ENCODE results near the gene SKOR2.
"Not testable (repeated sequence)": the region's sequence is repeated elsewhere in the genome, so short reads cannot be mapped to it uniquely, and the experiment has no call there.

The SKOR2 gene

GRCh38 chr18:47254341-47254939 is 3.0 kb upstream of the SKOR2 start:
- peak in 1 of 2 donors; percentile 18 for DNase-seq (ENCODE audit: low read depth in 2 of 2)

DNA sequence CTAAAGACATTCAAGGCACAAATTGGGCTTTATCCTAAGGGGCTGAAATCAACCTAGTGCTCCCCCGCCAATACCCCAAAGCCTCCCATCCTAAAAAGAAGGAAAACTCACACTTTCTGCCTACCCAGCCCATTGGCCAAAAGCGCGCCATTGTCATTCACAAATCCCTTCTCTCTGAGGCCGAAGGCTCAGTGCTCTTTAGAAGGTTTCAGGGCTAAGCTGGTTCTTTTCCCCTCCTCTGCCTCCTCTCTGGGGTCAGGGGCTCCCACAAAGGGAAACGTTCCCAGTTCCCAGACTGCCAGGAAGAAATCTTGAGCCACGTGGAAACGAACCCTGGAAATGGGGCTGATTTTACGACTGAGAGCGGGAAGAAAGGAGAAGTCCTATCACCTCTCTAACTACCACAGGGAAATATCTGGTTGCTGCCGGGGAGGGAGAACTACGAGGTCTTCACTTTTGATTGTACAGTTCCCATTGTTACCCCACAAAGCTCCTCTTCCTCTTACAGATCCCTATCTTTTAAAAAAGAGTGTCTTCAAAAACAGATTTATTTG is 1.7 kb upstream of the SKOR2 start:
- no peak for DNase-seq (ENCODE audit: low read depth in 2 of 2)

DNA sequence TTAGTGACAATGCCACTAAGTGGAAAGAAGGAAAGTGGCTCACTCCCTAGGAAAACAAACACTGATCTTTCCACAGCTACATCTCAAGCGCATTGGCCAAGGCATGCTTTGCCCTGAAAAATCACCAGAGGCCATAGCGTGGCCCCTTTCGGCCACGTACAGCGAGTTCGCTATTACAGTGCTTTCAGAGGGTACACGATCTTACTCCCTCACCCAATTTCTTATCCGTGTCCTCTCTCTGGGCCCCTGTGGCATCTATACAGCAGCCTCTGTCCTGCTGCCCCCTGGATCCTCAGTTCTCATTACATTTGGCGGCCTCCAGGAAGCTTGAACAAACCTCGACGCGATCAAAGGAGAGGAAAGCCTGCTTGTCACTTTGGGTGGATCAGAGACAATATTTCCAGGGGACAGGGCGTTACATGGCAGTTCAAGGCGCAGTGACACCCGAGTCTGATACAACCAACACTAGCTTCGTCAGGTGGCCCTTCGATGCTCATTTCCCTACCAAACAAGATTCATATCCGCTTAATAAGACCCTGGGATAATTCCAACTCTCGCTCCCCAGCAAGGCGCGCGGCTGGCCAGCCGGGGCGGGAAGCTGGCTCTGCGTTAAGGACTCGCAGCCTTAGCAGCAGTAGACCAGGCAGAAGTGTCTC is 941 bp downstream of the SKOR2 start:
- no peak for DNase-seq (ENCODE audit: low read depth in 2 of 2)

DNA sequence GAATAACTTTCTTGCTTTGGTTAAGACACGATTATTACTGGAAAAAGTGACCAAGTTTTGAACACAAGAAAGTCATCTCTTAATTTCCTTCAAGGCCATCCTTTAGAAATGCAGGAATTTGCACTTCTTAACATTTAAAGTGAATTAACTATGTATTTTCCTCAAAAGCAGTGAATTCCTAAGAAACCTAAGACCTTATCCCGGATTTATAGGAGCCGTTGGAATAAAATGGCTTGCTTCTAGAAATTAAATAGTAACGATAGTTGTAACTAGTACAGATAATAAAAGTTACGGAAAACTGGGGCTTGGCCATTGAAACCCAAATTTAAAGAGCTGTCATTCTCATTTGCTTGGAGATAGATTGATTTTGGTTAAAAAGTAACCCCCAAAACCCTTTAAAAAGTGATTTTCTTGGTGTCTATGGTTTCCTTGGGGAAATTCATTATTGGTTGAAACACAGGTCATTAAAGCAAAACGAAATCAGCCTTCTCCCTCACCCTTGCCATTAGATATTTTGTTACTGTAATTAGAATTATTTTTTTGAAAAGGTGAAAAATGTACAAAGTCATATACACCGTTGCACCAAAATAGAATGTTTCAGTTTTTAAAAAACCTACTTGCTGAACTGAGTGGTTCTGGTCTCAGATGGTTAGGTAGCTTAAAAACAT is 2.0 kb downstream of the SKOR2 start:
- DNase-seq (ENCODE audit: low read depth in 2 of 2), result no peak

DNA sequence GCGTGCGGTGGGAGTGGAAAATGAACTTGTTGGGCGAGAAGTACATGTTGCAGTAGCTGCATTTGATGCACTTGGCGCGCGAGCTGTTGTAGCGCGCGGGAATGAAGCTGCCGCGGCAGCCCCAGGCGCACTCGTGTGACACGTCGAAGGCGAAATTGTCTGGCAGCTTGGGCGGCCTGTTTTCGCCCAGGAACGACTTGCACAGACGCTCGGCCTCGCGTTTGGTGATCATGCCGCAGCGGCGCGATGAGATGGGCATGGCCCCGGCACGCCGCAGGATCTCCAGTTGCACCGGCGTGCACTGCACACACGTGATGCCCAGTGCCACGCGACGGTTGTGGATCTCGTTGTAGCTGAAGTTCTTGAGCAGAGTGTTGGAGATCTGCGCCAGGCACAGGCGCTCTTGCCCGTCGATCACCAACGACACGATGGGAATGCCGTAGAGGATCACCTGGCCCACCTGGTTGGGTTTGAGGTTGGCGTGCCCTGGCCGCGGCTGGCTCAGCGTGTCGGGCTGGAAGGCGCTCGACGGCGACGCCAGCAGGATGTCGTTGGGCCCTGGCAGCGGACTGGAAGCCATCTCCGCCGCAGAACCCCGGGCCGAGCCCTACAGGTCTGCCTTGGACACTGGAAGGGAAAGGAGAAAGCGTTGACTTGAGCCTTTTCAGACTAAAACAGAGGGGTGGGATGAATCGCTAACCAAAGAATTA is 2.7 kb downstream of the SKOR2 start:
- no peak for DNase-seq (ENCODE audit: low read depth in 2 of 2)

DNA sequence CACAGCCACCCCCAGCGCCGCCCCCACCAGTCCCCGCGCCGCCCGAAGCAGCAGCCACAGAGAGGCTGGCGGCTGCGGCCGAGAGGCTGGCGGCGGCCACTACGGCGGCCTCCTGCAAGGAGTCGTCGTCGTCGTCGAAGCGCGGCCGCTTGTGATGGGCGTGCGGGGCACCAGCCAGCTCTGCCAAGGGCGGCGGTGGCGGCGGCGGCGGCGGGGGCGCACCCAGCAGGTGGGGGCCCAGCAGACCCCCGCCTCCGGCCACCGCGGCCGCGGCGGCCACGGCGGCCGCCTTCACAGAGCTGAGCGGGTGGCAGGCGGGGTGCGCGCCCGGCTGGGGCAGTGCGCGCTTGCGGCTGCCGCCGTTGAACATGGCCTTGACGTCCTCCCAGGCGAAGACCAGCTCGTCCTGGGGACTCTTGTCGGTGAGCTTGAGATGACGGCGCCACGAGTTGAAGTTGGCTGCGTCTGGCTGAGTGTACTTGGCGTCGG is 3.3 kb downstream of the SKOR2 start:
- DNase-seq (ENCODE audit: low read depth in 2 of 2), result no peak

GRCh38 chr18:47247416-47248114 is 3.9 kb downstream of the SKOR2 start:
- no peak for DNase-seq (ENCODE audit: low read depth in 2 of 2)

GRCh38 chr18:47247036-47247415 is 4.4 kb downstream of the SKOR2 start:
- DNase-seq (ENCODE audit: low read depth in 2 of 2), result no peak

GRCh38 chr18:47246027-47246971 is 5.2 kb downstream of the SKOR2 start:
- DNase-seq (ENCODE audit: low read depth in 2 of 2), result no peak

GRCh38 chr18:47244086-47244485 is 7.4 kb downstream of the SKOR2 start:
- DNase-seq (ENCODE audit: low read depth in 2 of 2), result no peak

GRCh38 chr18:47235096-47235495 is 16.4 kb downstream of the SKOR2 start:
- DNase-seq (ENCODE audit: low read depth in 2 of 2), result no peak

GRCh38 chr18:47226660-47227059 is 24.8 kb downstream of the SKOR2 start:
- DNase-seq (ENCODE audit: low read depth in 2 of 2), result no peak

DNA sequence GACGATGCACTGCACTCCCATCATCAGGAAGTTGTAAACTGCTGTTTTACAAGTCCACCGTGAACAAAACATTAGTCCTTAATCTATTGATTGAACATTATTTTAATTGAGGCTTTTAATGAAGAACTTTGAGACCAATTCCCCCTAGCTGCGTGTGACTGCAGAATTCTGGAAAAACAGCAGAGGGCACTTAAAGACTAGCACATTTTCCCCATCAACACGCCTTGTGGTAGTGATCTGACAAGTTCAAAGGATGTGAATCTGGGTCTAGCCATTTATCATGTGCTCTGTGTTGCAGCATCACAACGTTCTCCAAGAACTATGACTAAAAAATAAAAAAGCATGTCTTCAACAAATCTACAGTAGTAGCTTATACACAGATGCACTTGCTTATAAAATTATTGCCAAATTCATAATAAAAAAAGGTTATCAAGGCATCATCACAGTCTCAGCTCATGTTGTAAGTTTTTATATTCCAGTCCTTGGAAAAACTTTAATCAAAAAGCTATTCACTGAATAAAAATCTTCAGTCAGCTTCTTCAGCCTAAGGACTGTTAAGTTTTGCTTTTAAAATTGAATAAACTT is 35.8 kb downstream of the SKOR2 start:
- no peak for DNase-seq (ENCODE audit: low read depth in 2 of 2)

DNA sequence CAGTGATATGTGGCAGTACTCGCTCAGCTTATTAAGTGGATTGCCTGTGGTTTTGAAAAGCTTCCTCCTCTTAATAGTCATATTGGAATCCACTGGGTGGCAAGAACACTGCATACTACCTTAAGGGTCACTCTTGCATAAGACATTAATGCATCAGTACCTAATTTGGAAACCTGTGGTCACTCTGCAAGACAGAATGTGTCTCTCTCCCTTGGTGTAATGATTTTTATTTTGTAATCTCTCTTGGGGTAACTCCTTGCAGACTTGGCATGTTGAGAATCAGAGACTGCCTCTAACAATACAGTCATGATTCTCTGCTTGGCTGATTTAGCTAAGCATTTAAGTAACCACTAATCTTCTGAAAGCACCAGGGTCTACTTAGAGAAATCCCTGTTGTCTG is 42.3 kb downstream of the SKOR2 start:
- DNase-seq (ENCODE audit: low read depth in 2 of 2), result no peak

GRCh38 chr18:47206945-47207637 is 44.4 kb downstream of the SKOR2 start:
- no peak for DNase-seq (ENCODE audit: low read depth in 2 of 2)

DNA sequence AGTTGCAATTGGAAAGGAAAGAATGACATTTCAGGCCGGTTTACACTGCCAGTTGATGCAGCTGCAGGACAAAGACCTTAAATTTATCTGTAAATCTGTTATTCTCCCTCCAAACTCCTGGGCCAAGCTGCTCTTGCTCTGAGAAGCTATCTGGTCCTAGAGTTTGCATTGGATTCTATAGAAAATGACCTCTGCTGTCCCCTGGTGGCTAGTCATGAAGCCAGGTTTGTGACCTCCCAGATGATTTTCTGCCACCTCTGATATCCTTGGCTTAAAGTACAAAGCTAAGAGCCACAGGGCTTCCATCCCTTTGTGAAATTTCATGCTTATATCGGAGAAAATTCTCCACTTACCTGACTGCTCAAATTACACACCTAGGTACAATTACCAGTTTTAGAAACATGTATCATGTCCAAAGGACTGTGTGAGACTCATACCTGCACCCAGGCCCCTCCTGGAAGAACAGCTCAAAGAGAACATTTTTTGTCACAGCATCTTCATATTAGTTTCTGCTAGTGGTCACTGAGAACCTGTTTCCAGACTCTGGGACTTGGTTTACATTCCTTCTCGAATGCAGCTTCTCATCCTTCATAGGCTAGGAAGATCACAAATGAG is 46.4 kb downstream of the SKOR2 start:
- peak in 1 of 2 donors; percentile 13 for DNase-seq (ENCODE audit: low read depth in 2 of 2)

- no peak for DNase-seq (ENCODE audit: low read depth in 2 of 2)
Observed at GRCh38 chr18:47203626-47204464, 47.6 kb downstream of the SKOR2 start.

GRCh38 chr18:47195961-47196360 is 55.5 kb downstream of the SKOR2 start:
- DNase-seq (ENCODE audit: low read depth in 2 of 2), result not testable (repeated sequence)
